Erythroblast (primary cell): Measurements from ENCODE around the gene RNF217.

Experiments used
- GATA1 ChIP-seq: IDR thresholded peaks from 2 replicates; pipeline ENCODE4 v1.6.1; 2011; ENCODE audit warnings: low read depth, mild to moderate bottlenecking, control low read depth, low read length, moderate library complexity
- POLR2A ChIP-seq: IDR thresholded peaks from 2 replicates; pipeline ENCODE4 v1.6.1; 2011; ENCODE audit warnings: mild to moderate bottlenecking, low read length

DNA sequence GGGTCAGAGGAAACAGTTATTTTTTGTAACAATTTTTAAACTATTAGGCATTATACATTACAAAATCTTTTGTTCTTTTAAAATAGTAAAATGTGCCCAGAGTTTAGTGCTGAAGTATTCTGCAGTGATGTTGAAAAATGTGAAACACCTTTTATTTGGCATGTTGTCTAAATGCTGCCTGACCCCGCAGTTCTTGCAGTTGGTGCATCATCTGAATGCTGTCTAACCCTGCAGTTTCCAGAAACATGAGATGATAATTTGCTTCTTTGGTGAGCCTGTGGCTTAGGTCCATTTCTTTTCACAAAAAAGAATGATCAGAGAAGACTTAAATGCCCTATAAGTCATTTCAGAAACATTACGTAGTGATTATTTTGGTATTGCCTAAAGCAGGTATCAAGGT is 82.4 kb downstream of the RNF217 start:
- TF ChIP-seq POLR2A, result no peak
- TF ChIP-seq GATA1, result no peak
